Esophagus muscularis mucosa (tissue), 4 donors: ENCODE results near the gene NEK7. TPM values are rescaled to one million over a fixed set of nuclear protein-coding genes. Genes with fewer than 3 reads are reported as not detected.

ENCODE experiments used
- DNase-seq: peaks from one replicate; pipeline ENCODE4 v3.0.0-alpha.2; 2017; ENCODE audit errors: extremely low spot score
- H3K27ac ChIP-seq, 4 donors: fragments of 200-600 bp; sonication (generic); replicated peaks in 1 of 4; 1 replicate in 3 of 4; 2 replicates in 1 of 4; pipeline ENCODE4 v1.5.1; 2016 to 2019; ENCODE audit warnings: mild to moderate bottlenecking in 1 of 4
- H3K27me3 ChIP-seq, 4 donors: fragments of 200-600 bp; sonication (generic); one replicate each; pipeline versions ENCODE4 v1.5.1 to v1.6.0; 2016 to 2019
- H3K36me3 ChIP-seq, 4 donors: fragments of 200-600 bp; sonication (generic); one replicate each; pipeline ENCODE4 v1.5.1; 2016 to 2019
- H3K4me1 ChIP-seq, 4 donors: fragments of 200-600 bp; sonication (generic); one replicate each; pipeline ENCODE4 v1.5.1; 2016 to 2019
- H3K4me3 ChIP-seq, 4 donors: fragments of 200-600 bp; sonication (generic); 1 replicate in 2 of 4; 2 replicates in 2 of 4; pipeline ENCODE4 v1.5.1; 2016 to 2019; ENCODE audit warnings: mild to moderate bottlenecking in 4 of 4, moderate library complexity in 1 of 4
- H3K9me3 ChIP-seq, 4 donors: fragments of 200-600 bp; sonication (generic); 1 replicate in 3 of 4; 2 replicates in 1 of 4; pipeline ENCODE4 v1.5.1; 2016 to 2019
- CTCF ChIP-seq, 3 experiments: fragments of 200-600 bp in 2 of 3; fragments of 450-650 bp in 1 of 3; sonication (generic) in 2 of 3; IDR thresholded peaks; one replicate each; pipeline ENCODE4 v1.5.1; 2017 to 2019; ENCODE audit warnings: antibody characterized with exemption in 3 of 3, mild to moderate bottlenecking in 2 of 3, moderate library complexity in 1 of 3
- EP300 ChIP-seq: sonication (generic); formaldehyde crosslinking; IDR thresholded peaks from one replicate; pipeline ENCODE4 v1.6.1; 2017; ENCODE audit warnings: antibody characterized with exemption
- POLR2A ChIP-seq: fragments of 450-650 bp; IDR thresholded peaks from one replicate; pipeline ENCODE4 v1.6.1; 2017; ENCODE audit warnings: antibody characterized with exemption, moderate library complexity, mild to moderate bottlenecking, low read depth
- POLR2AphosphoS5 ChIP-seq, 2 donors: sonication (generic); formaldehyde crosslinking; IDR thresholded peaks; one replicate each; pipeline ENCODE4 v1.6.1; 2017; ENCODE audit warnings: antibody characterized with exemption in 2 of 2
- WGBS: methylation state at CpG from one replicate; pipeline ENCODE4 v1.1.5; 2018; 5-methylcytosine and 5-hydroxymethylcytosine counted together
- intact Hi-C: fragments of 100-400 bp; cut with DNase I; formaldehyde crosslinking; loops from one replicate; pipeline ENCODE4 v1.15.1; 2023
- total RNA-seq, 4 donors: library from RNA; depleted of rRNA; stranded (reverse); fragments of >200 nt; gene quantifications; one replicate each; pipeline versions ENCODE4 v1.1.0 to v1.2.1, GENCODE V29; 2016

The NEK7 gene
- total RNA-seq, 4 donors from 2014 or later: 110 to 196 (median 158) TPM

GRCh38 chr1:198330982-198331615 is 174.3 kb downstream of the NEK7 start:
- TF ChIP-seq POLR2AphosphoS5 (IDR thresholded peaks at IDR 0.05): no peak
- no peak for TF ChIP-seq POLR2A
- TF ChIP-seq CTCF (IDR thresholded peaks at IDR 0.05): no peak
- TF ChIP-seq EP300: no peak
- Histone ChIP-seq H3K27me3 (no peaks in the 10 kb centered on the region), H3K9me3 (no peaks in the 10 kb centered on the region), H3K27ac (no peak overlapping the region), H3K4me1 (no peaks in the 10 kb centered on the region), H3K4me3 (no peak overlapping the region), H3K36me3 (no peaks in the 10 kb centered on the region)
- 76% methylated on average over 2 of the region's 2 CpGs for WGBS
- intact Hi-C loops: no loop called here
- DNase-seq: no peak

- intact Hi-C loops: no loop called here
- H3K4me1 ChIP-seq: no peaks in the 10 kb centered on the region
- DNase-seq: no peak
- no peaks in the 10 kb centered on the region for H3K36me3 ChIP-seq
- H3K4me3 ChIP-seq: no peak overlapping the region
- H3K27me3 ChIP-seq: no peaks in the 10 kb centered on the region
- TF ChIP-seq POLR2AphosphoS5 (IDR thresholded peaks at IDR 0.05): no peak
- TF ChIP-seq CTCF (IDR thresholded peaks at IDR 0.05): no peak
- no peak for TF ChIP-seq EP300
- TF ChIP-seq POLR2A: no peak
- 74% methylated on average over 1 of the region's 1 CpG for WGBS
- no peak overlapping the region for H3K27ac ChIP-seq
- no peaks in the 10 kb centered on the region for H3K9me3 ChIP-seq
Measured at GRCh38 chr1:198333744-198334143, 176.9 kb downstream of the NEK7 start.

- no peaks in the 10 kb centered on the region for H3K27me3 ChIP-seq
- intact Hi-C loops: no loop called here
- H3K4me1 ChIP-seq: no peaks in the 10 kb centered on the region
- no peaks in the 10 kb centered on the region for H3K36me3 ChIP-seq
- TF ChIP-seq CTCF (IDR thresholded peaks at IDR 0.05): no peak
- no peak for TF ChIP-seq EP300
- H3K27ac ChIP-seq: no peak overlapping the region
- 82% methylated on average over 1 of the region's 1 CpG for WGBS
- no peak for DNase-seq
- no peak overlapping the region for H3K4me3 ChIP-seq
- H3K9me3 ChIP-seq: no peaks in the 10 kb centered on the region
Measured at GRCh38 chr1:198335663-198336062, 178.9 kb downstream of the NEK7 start.

- Histone ChIP-seq H3K4me1 (no peaks in the 10 kb centered on the region), H3K27ac (no peak overlapping the region), H3K27me3 (no peaks in the 10 kb centered on the region), H3K9me3 (no peaks in the 10 kb centered on the region), H3K36me3 (no peaks in the 10 kb centered on the region), H3K4me3 (no peak overlapping the region)
- intact Hi-C loops: no loop called here
- TF ChIP-seq POLR2AphosphoS5 (IDR thresholded peaks at IDR 0.05) (no peak), EP300 (no peak), CTCF (IDR thresholded peaks at IDR 0.05) (no peak), POLR2A (no peak)
- no peak for DNase-seq
Measured at GRCh38 chr1:198337886-198338285, 181.1 kb downstream of the NEK7 start.

GRCh38 chr1:198340139-198340538 is 183.3 kb downstream of the NEK7 start:
- WGBS: 100% methylated on average over 1 of the region's 1 CpG
- Histone ChIP-seq H3K36me3 (no peaks in the 10 kb centered on the region), H3K4me1 (no peaks in the 10 kb centered on the region), H3K4me3 (no peak overlapping the region), H3K27me3 (no peaks in the 10 kb centered on the region), H3K27ac (no peak overlapping the region), H3K9me3 (no peaks in the 10 kb centered on the region)
- no peak for DNase-seq
- intact Hi-C loops: no loop called here
- TF ChIP-seq CTCF (IDR thresholded peaks at IDR 0.05) (no peak), POLR2A (no peak), EP300 (no peak), POLR2AphosphoS5 (IDR thresholded peaks at IDR 0.05) (no peak)
